NCI-H226 (cell line): ENCODE measurements around the gene RAB11FIP4.
A peak's percentile ranks its signal among the peaks of the same experiment; 100 is the strongest.

ENCODE experiments used
- DNase-seq: peaks from one replicate; pipeline ENCODE4 v3.0.0-alpha.2; 2015

Gene RAB11FIP4

GRCh38 chr17:31527606-31528005 lies 136.1 kb downstream of the RAB11FIP4 start:
- peak; percentile 74 for DNase-seq

- no peak for DNase-seq
These were observed 136.9 kb downstream of the RAB11FIP4 start for GRCh38 chr17:31528291-31528874.

- DNase-seq, result no peak
These were observed 138.4 kb downstream of the RAB11FIP4 start for GRCh38 chr17:31529841-31530251.

GRCh38 chr17:31530391-31530985 lies 139.0 kb downstream of the RAB11FIP4 start:
- DNase-seq, result no peak

GRCh38 chr17:31531336-31531980 lies 140.0 kb downstream of the RAB11FIP4 start:
- no peak for DNase-seq

- DNase-seq, result no peak
These were observed 140.6 kb downstream of the RAB11FIP4 start for GRCh38 chr17:31532081-31532480.

GRCh38 chr17:31532526-31532925 lies 141.1 kb downstream of the RAB11FIP4 start:
- no peak for DNase-seq

- DNase-seq, result peak; percentile 90
These were observed 142.2 kb downstream of the RAB11FIP4 start for GRCh38 chr17:31533546-31534155.

GRCh38 chr17:31534223-31534888 lies 142.9 kb downstream of the RAB11FIP4 start:
- peak; percentile 34 for DNase-seq

GRCh38 chr17:31535581-31535981 lies 144.1 kb downstream of the RAB11FIP4 start:
- DNase-seq, result no peak

GRCh38 chr17:31536451-31536850 lies 145.0 kb downstream of the RAB11FIP4 start:
- DNase-seq, result no peak

- DNase-seq, result no peak
These were observed 146.1 kb downstream of the RAB11FIP4 start for GRCh38 chr17:31537565-31538011.

- DNase-seq, result no peak
These were observed 146.7 kb downstream of the RAB11FIP4 start for GRCh38 chr17:31538080-31538762.

GRCh38 chr17:31540602-31541307 lies 149.3 kb downstream of the RAB11FIP4 start:
- DNase-seq, result no peak

GRCh38 chr17:31541559-31541958 lies 150.1 kb downstream of the RAB11FIP4 start:
- DNase-seq, result no peak

- DNase-seq, result no peak
These were observed 152.7 kb downstream of the RAB11FIP4 start for GRCh38 chr17:31544186-31544585.

- DNase-seq, result no peak
These were observed 155.2 kb downstream of the RAB11FIP4 start for GRCh38 chr17:31546650-31547049.

GRCh38 chr17:31548709-31549108 lies 157.2 kb downstream of the RAB11FIP4 start:
- no peak for DNase-seq

GRCh38 chr17:31549121-31549524 lies 157.6 kb downstream of the RAB11FIP4 start:
- DNase-seq, result no peak

GRCh38 chr17:31549525-31550388 lies 158.3 kb downstream of the RAB11FIP4 start:
- peak; percentile 85 for DNase-seq
